PFSK-1 (cell line): ENCODE data around the gene PRDM16.

ENCODE experiments used
- POLR2AphosphoS5 ChIP-seq: IDR thresholded peaks from 2 replicates; pipeline ENCODE4 v1.6.1; 2012; ENCODE audit warnings: low read depth, mild to moderate bottlenecking, control low read depth, low read length, moderate library complexity
- SIN3A ChIP-seq: IDR thresholded peaks from 2 replicates; pipeline ENCODE4 v1.6.1; 2012; ENCODE audit warnings: mild to moderate bottlenecking, low read length, moderate library complexity, borderline replicate concordance; ENCODE audit not compliant: insufficient read depth
- TAF1 ChIP-seq: IDR thresholded peaks from 2 replicates; pipeline ENCODE4 v1.6.1; 2012; ENCODE audit warnings: low read length, control low read depth, borderline replicate concordance; ENCODE audit not compliant: insufficient read depth

DNA sequence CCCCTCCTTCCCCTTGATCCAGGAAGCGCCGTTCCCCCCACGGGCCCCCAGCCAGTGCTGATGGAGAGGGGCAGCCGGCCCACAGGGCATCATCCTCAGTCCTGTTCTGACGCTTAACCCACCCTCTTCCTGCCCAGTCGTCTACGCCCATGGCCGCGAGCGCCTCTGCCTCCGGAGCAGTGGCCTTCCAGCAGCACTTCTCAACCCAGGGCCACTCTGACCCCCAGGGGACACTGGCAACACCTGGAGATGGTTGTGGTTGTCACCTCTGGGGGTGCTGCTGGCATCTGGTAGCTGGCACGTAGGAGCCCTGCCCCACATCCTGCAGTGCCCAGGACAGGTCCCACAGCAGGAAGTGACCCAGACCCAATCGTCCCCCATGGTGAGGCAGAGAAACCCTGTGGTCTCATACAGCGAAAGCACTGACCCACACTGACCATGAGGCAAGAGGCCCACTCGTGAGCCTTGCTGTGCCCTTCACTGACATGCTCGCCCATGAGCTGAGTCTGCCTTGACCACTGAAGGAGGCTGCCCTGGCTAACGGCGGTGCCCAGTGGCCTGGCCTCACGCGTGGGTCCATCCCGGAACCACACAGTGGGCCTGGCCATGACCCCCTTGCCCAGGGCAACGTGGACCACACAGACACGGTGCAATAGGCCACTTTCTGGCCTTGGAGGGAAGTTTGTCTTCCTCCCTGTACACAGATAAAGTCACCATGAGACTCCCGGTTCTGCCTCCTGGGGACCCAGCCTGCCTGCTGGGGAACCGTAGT is 288.7 kb downstream of the PRDM16 start:
- TF ChIP-seq TAF1 (no peak), SIN3A (no peak), POLR2AphosphoS5 (no peak)
